Stimulated activated naive CD8-positive, alpha-beta T cell treated with anti-CD3 and anti-CD28 coated beads, Interleukin-15, amount 100 ng/mL, for 72 hours (primary cell): ENCODE measurements around the gene FDX2.

ENCODE experiments used
- ATAC-seq: fragments of 150-1000 bp; cut with Tn5 transposase; 2 replicates; pipeline ENCODE4 v1.10.0; 2021; ENCODE audit warnings: mild to moderate bottlenecking, moderate library complexity
- DNase-seq, 2 donors: peaks; one replicate each; pipeline ENCODE4 v3.0.0; 2021 to 2022
- H3K27ac Mint-ChIP-seq, 2 donors: one replicate each; pipeline ENCODE4 v1.8.0; 2022; ENCODE audit warnings: mild to moderate bottlenecking in 2 of 2, mixed read lengths in 2 of 2, moderate library complexity in 2 of 2
- H3K27me3 Mint-ChIP-seq: one replicate; pipeline ENCODE4 v1.8.0; 2022; ENCODE audit warnings: mixed read lengths
- H3K4me1 Mint-ChIP-seq: one replicate; pipeline ENCODE4 v1.8.0; 2022; ENCODE audit warnings: mild to moderate bottlenecking, mixed read lengths
- H3K4me3 Mint-ChIP-seq, 2 donors: one replicate each; pipeline ENCODE4 v1.8.0; 2022; ENCODE audit warnings: mild to moderate bottlenecking in 2 of 2, mixed read lengths in 2 of 2, moderate library complexity in 1 of 2
- H3K9me3 Mint-ChIP-seq, 2 donors: one replicate each; pipeline ENCODE4 v1.8.0; 2022; ENCODE audit warnings: mixed read lengths in 2 of 2

The FDX2 gene

DNA sequence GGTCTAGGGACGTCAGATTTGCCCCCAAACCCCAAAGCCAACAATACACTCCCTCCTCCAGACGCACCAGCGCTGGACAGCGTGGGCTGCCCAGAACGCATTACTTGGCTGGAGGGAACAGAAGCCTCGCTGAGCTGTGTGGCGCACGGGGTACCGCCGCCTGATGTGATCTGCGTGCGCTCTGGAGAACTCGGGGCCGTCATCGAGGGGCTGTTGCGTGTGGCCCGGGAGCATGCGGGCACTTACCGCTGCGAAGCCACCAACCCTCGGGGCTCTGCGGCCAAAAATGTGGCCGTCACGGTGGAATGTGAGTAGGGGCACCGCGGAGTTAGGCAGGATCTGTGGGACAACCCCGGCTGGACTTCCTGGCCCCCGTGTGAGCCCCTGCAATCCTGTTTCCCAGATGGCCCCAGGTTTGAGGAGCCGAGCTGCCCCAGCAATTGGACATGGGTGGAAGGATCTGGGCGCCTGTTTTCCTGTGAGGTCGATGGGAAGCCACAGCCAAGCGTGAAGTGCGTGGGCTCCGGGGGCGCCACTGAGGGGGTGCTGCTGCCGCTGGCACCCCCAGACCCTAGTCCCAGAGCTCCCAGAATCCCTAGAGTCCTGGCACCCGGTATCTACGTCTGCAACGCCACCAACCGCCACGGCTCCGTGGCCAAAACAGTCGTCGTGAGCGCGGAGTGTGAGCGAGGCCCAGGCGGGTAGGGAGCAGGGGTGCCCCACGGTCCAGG, 22.0 kb downstream of the FDX2 start:
- H3K27me3 Mint-ChIP-seq = peaks cover 68% of the 10 kb centered on the region
- no peaks in the 10 kb centered on the region for H3K9me3 Mint-ChIP-seq
- H3K27ac Mint-ChIP-seq = no peak overlapping the region
- H3K4me1 Mint-ChIP-seq = peaks cover 70% of the 10 kb centered on the region
- no peak for ATAC-seq
- peak overlapping the region in 1 of 2 donors; percentile 24 for H3K4me3 Mint-ChIP-seq
- no peak for DNase-seq

DNA sequence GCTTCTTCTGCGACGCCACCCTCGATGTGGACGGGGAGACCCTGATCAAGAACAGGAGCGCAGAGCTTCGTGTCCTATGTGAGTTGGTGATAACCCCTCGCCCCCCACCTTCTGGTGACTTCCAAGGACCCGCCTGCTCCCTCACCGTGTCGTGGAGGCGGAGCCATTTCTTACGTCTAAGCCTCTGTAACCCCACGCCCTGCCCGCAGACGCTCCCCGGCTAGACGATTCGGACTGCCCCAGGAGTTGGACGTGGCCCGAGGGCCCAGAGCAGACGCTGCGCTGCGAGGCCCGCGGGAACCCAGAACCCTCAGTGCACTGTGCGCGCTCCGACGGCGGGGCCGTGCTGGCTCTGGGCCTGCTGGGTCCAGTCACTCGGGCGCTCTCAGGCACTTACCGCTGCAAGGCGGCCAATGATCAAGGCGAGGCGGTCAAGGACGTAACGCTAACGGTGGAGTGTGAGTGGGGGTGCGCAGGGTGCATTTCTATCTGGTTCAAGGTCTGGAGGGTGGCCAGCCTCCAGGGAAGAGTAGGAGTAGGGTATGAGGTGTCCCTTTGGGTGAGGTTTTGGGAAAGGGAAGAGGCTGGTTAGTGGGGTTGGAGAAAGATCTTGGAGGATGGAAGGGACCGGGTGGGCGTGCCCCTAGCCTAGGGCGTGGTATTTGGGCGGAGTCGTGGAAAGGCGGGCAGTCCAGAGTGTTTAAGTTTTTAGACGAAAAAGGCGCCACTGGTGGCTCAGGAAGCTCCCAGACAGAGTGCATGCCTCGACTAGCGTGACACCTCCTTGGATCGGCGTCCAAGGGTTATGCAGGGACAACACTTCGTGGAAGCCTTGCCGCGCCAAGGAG, 22.8 kb downstream of the FDX2 start:
- DNase-seq = no peak
- no peak for ATAC-seq
- peaks cover 78% of the 10 kb centered on the region for H3K4me1 Mint-ChIP-seq
- H3K4me3 Mint-ChIP-seq = peak overlapping the region; percentile 71 to 85
- no peak overlapping the region for H3K27ac Mint-ChIP-seq
- no peaks in the 10 kb centered on the region for H3K9me3 Mint-ChIP-seq
- H3K27me3 Mint-ChIP-seq = peaks cover 76% of the 10 kb centered on the region

DNA sequence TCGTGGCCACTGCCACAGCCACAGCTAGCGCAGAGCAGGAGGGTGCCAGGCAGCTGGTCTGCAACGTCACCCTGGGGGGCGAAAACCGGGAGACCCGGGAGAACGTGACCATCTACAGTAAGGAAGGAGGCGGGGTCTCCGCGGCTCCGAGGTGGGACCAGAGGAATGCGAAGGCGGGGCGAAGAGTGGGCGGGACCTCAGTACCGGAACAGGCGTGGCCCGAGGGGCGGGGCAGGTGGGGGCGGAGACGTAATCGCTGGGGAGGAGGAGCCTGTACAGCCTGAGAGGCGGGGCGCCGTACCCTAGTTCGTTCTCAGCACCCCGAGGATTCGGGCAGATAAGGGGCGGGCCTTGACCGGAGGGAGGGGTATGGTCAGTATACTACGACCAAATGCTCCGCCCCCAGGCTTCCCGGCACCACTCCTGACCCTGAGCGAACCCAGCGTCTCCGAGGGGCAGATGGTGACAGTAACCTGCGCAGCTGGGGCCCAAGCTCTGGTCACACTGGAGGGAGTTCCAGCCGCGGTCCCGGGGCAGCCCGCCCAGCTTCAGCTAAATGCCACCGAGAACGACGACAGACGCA, 23.5 kb downstream of the FDX2 start:
- peak overlapping the region; percentile 71 to 85 for H3K4me3 Mint-ChIP-seq
- peaks cover 83% of the 10 kb centered on the region for H3K27me3 Mint-ChIP-seq
- no peak overlapping the region for H3K27ac Mint-ChIP-seq
- peaks cover 85% of the 10 kb centered on the region for H3K4me1 Mint-ChIP-seq
- peak; percentile 74 to 77 for DNase-seq
- H3K9me3 Mint-ChIP-seq = no peaks in the 10 kb centered on the region
- peak; percentile 57 for ATAC-seq

DNA sequence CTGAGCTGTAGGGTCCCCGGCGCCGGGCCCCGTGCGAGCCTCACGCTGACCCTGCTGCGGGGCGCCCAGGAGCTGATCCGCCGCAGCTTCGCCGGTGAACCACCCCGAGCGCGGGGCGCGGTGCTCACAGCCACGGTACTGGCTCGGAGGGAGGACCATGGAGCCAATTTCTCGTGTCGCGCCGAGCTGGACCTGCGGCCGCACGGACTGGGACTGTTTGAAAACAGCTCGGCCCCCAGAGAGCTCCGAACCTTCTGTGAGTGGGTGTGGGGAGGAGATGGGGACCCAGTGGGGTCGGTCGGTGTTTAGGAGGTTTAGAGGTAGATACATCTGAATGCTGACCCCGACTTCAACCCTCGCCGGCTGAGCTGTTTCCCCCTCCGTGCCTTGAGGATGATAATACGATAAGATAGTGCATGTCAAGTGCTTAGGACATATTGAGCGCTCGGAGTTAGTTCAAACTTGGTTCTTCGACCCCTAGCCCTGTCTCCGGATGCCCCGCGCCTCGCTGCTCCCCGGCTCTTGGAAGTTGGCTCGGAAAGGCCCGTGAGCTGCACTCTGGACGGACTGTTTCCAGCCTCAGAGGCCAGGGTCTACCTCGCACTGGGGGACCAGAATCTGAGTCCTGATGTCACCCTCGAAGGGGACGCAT, 24.1 kb downstream of the FDX2 start:
- Mint-ChIP-seq H3K9me3 (no peaks in the 10 kb centered on the region), H3K27me3 (peaks cover 88% of the 10 kb centered on the region), H3K4me3 (peak overlapping the region; percentile 71 to 85), H3K4me1 (peaks cover 92% of the 10 kb centered on the region), H3K27ac (peak overlapping the region in 1 of 2 donors; percentile 19)
- ATAC-seq (no peak), DNase-seq (no peak)

DNA sequence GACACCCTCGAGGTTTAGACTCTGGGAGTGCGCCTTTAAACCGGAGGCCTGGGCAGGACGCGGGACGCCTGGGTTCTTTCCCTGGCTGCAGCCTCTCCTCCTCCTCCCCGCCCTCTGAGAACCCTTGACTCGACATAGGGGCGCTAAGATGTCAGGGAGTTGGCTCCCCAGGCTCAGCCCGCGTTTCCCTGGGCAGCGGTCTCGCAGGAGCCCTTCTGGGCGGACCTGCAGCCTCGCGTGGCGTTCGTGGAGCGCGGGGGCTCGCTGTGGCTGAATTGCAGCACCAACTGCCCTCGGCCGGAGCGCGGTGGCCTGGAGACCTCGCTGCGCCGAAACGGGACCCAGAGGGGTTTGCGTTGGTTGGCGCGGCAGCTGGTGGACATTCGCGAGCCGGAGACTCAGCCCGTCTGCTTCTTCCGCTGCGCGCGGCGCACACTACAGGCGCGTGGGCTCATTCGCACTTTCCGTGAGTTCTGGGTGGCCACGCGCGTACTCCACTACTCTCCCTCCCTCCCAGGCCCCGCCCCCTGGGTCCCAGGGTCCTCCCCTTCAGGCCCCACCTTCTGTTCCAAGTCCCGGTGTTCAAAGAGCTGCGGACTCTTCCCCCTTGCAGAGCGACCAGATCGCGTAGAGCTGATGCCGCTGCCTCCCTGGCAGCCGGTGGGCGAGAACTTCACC, 24.8 kb downstream of the FDX2 start:
- Mint-ChIP-seq H3K4me3 (peak overlapping the region; percentile 71 to 85), H3K27me3 (peaks cover 87% of the 10 kb centered on the region), H3K9me3 (no peaks in the 10 kb centered on the region), H3K27ac (no peak overlapping the region), H3K4me1 (peaks cover 98% of the 10 kb centered on the region)
- ATAC-seq = peak; percentile 5
- peak; percentile 47 to 52 for DNase-seq

DNA sequence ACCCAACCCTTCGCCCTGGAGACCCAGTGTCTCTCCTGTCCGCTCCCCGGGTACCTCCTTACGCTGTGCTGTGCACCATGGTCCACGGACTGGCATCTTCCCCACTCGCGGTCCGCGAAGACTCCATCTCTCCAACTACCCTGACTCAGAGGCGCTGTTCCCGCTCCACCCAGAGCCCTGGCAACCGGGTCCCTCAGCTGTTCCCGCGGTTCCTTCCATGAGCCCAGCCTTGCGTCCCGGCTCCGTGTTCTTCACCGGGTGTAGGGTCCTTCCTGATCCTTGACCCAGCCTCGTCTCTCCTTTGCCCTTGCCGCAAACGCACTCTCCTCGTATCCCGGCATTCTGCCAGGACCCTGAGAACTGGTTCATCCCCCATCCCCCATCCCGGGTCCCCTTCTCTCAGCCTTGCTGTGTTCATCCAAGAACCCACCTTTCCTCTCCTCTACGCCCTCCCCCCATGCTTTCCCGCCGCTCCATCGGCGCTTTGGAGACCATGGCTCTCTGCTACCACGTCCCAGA, 25.4 kb downstream of the FDX2 start:
- Mint-ChIP-seq H3K27ac (no peak overlapping the region), H3K4me3 (peak overlapping the region; percentile 71 to 85), H3K4me1 (peaks cover 97% of the 10 kb centered on the region), H3K27me3 (peaks cover 81% of the 10 kb centered on the region), H3K9me3 (no peaks in the 10 kb centered on the region)
- DNase-seq (peak; percentile 17 to 26), ATAC-seq (no peak)

DNA sequence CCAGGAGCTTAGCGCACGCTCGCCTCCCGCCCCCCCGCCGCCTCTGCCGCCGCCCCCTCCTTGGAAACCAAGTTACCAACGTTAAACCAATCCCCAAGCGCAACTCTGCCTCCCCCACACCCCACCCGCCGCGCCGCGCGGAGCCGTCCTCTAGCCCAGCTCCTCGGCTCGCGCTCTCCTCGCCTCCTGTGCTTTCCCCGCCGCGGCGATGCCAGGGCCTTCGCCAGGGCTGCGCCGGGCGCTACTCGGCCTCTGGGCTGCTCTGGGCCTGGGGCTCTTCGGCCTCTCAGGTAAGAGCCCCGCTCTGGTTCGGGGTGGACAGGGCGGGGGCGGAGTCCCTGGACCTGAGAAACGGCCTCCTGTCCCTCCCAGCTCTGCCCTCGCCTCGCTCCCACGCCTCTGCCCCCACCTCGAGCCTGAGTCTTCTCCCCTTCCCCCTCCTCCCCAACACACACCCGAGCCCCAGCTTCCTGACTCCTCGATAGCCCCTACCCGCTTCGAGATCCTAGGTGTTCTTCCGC, 25.9 kb downstream of the FDX2 start, which contains the start of gene ICAM5:
Gene ICAM5, plus strand, starts transcription at position 117 of the 521 bp plus-strand sequence. Its CDS starts 92 bp downstream, at position 209.
- peak; percentile 39 to 46 for DNase-seq

DNA sequence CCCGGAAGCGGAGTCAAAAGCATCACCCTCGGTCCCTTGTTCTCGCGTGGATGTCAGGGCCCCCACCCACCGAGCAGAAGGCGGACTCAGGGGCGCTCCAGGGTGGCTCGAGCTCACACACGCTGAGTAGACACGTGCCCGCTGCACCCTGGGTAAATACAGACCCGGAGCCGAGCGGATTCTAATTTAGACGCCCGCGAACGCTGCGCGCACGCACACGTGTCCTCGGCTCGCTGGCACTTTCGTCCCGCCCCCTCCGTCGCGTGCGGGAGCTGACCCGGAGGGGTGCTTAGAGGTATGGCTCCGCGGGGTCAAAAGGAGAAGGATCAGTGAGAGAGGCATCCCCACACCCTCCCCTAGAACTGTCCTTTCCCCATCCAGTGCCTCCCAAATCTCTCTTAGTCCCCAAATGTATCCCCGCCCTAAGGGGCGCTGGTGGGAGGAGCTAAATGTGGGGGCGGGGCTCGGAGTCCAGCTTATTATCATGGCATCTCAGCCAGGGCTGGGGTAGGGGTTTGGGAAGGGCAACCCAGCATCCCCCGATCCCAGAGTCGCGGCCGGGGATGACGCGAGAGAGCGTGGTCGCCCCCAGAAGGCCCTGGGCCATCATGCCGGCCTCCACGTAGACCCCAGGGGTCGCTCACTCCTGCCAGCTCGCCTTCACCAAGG, 26.5 kb downstream of the FDX2 start:
- H3K9me3 Mint-ChIP-seq = no peaks in the 10 kb centered on the region
- H3K4me3 Mint-ChIP-seq = peak overlapping the region; percentile 71 to 85
- ATAC-seq = peak; percentile 66
- peaks cover 70% of the 10 kb centered on the region for H3K27me3 Mint-ChIP-seq
- H3K4me1 Mint-ChIP-seq = peaks cover 91% of the 10 kb centered on the region
- peak; percentile 74 to 80 for DNase-seq
- H3K27ac Mint-ChIP-seq = peak overlapping the region in 1 of 2 donors; percentile 62

More for the DNA sequence above, 25.9 kb downstream of the FDX2 start, which contains the start of gene ICAM5:
- H3K4me3 Mint-ChIP-seq = peak within 1 kb of the TSS; percentile 71 to 85
- peaks cover 97% of the 10 kb centered on the region for H3K4me1 Mint-ChIP-seq
- peak; percentile 10 for ATAC-seq
- peak within 1 kb of the TSS in 1 of 2 donors; percentile 62 for H3K27ac Mint-ChIP-seq
- peaks cover 76% of the 10 kb centered on the region for H3K27me3 Mint-ChIP-seq
- no peaks in the 10 kb centered on the region for H3K9me3 Mint-ChIP-seq

DNA sequence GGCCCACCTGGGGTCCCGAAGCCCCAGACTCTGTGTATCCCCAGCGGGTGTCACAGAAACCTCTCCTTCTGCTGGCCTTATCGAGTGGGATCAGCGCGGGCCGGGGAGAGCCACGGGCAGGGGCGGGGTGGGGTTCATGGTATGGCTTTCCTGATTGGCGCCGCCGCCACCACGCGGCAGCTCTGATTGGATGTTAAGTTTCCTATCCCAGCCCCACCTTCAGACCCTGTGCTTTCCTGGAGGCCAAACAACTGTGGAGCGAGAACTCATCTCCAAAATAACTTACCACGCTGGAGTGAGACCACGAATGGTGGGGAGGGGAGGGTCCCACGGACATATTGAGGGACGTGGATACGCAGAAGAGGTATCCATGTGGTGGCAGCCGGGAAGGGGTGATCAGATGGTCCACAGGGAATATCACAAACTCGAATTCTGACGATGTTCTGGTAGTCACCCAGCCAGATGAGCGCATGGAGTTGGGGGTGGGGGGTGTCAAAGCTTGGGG, 27.1 kb downstream of the FDX2 start:
- Mint-ChIP-seq H3K27ac (peak overlapping the region in 1 of 2 donors; percentile 62), H3K4me3 (peak overlapping the region; percentile 71 to 85), H3K9me3 (no peaks in the 10 kb centered on the region), H3K27me3 (peaks cover 64% of the 10 kb centered on the region), H3K4me1 (peaks cover 85% of the 10 kb centered on the region)
- DNase-seq (peak; percentile 38 to 54), ATAC-seq (peak; percentile 22)

DNA sequence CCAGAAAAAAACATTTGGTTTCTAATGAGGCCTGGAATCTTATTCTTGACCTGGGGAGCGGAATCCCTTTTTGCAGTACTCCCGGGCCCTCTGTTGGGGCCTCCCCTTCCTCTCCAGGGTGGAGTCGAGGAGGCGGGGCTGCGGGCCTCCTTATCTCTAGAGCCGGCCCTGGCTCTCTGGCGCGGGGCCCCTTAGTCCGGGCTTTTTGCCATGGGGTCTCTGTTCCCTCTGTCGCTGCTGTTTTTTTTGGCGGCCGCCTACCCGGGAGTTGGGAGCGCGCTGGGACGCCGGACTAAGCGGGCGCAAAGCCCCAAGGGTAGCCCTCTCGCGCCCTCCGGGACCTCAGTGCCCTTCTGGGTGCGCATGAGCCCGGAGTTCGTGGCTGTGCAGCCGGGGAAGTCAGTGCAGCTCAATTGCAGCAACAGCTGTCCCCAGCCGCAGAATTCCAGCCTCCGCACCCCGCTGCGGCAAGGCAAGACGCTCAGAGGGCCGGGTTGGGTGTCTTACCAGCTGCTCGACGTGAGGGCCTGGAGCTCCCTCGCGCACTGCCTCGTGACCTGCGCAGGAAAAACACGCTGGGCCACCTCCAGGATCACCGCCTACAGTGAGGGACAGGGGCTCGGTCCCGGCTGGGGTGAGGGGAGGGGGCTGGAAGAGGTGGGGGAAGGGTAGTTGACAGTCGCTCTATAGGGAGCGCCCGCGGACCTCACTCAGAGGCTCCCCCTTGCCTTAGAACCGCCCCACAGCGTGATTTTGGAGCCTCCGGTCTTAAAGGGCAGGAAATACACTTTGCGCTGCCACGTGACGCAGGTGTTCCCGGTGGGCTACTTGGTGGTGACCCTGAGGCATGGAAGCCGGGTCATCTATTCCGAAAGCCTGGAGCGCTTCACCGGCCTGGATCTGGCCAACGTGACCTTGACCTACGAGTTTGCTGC, 28.7 kb downstream of the FDX2 start, which contains the start of gene ICAM4:
Gene ICAM4, plus strand, starts transcription at position 153 of the 935 bp plus-strand sequence. Its CDS starts 58 bp downstream, at position 211.
- Mint-ChIP-seq H3K27me3 (peaks cover 48% of the 10 kb centered on the region), H3K9me3 (no peaks in the 10 kb centered on the region), H3K4me1 (peaks cover 69% of the 10 kb centered on the region), H3K4me3 (peak within 1 kb of the TSS; percentile 59 to 73), H3K27ac (no peak within 1 kb of the TSS)
- peak; percentile 39 to 46 for DNase-seq
- peak; percentile 63 for ATAC-seq

DNA sequence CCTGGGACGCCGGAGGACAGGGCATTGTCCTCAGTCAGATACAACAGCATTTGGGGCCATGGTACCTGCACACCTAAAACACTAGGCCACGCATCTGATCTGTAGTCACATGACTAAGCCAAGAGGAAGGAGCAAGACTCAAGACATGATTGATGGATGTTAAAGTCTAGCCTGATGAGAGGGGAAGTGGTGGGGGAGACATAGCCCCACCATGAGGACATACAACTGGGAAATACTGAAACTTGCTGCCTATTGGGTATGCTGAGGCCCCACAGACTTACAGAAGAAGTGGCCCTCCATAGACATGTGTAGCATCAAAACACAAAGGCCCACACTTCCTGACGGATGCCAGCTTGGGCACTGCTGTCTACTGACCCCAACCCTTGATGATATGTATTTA, 30.4 kb downstream of the FDX2 start:
- H3K27me3 Mint-ChIP-seq = peaks cover 31% of the 10 kb centered on the region
- DNase-seq = no peak
- no peak for ATAC-seq
- no peaks in the 10 kb centered on the region for H3K9me3 Mint-ChIP-seq
- no peak overlapping the region for H3K4me3 Mint-ChIP-seq
- no peak overlapping the region for H3K27ac Mint-ChIP-seq
- H3K4me1 Mint-ChIP-seq = peaks cover 52% of the 10 kb centered on the region

DNA sequence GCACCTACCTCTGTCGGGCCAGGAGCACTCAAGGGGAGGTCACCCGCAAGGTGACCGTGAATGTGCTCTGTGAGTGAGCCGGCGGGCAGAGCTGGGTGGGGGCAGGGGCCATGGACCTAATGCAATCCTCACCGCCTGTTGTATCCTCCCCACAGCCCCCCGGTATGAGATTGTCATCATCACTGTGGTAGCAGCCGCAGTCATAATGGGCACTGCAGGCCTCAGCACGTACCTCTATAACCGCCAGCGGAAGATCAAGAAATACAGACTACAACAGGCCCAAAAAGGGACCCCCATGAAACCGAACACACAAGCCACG, 30.9 kb downstream of the FDX2 start:
- Mint-ChIP-seq H3K27ac (no peak overlapping the region), H3K9me3 (no peaks in the 10 kb centered on the region), H3K4me1 (peaks cover 49% of the 10 kb centered on the region), H3K27me3 (peaks cover 26% of the 10 kb centered on the region), H3K4me3 (no peak overlapping the region)
- DNase-seq = no peak
- ATAC-seq = no peak
